NCI-H510A (cell line): Measurements from ENCODE around the gene AFF1.
A peak's percentile ranks its signal among the peaks of the same experiment; 100 is the strongest.

ENCODE experiments used
- DNase-seq: peaks from one replicate; lab custom pipeline; 2025; lab: John Stamatoyannopoulos, UW

The AFF1 gene, protein sequence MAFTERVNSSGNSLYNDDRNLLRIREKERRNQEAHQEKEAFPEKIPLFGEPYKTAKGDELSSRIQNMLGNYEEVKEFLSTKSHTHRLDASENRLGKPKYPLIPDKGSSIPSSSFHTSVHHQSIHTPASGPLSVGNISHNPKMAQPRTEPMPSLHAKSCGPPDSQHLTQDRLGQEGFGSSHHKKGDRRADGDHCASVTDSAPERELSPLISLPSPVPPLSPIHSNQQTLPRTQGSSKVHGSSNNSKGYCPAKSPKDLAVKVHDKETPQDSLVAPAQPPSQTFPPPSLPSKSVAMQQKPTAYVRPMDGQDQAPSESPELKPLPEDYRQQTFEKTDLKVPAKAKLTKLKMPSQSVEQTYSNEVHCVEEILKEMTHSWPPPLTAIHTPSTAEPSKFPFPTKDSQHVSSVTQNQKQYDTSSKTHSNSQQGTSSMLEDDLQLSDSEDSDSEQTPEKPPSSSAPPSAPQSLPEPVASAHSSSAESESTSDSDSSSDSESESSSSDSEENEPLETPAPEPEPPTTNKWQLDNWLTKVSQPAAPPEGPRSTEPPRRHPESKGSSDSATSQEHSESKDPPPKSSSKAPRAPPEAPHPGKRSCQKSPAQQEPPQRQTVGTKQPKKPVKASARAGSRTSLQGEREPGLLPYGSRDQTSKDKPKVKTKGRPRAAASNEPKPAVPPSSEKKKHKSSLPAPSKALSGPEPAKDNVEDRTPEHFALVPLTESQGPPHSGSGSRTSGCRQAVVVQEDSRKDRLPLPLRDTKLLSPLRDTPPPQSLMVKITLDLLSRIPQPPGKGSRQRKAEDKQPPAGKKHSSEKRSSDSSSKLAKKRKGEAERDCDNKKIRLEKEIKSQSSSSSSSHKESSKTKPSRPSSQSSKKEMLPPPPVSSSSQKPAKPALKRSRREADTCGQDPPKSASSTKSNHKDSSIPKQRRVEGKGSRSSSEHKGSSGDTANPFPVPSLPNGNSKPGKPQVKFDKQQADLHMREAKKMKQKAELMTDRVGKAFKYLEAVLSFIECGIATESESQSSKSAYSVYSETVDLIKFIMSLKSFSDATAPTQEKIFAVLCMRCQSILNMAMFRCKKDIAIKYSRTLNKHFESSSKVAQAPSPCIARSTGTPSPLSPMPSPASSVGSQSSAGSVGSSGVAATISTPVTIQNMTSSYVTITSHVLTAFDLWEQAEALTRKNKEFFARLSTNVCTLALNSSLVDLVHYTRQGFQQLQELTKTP

DNA sequence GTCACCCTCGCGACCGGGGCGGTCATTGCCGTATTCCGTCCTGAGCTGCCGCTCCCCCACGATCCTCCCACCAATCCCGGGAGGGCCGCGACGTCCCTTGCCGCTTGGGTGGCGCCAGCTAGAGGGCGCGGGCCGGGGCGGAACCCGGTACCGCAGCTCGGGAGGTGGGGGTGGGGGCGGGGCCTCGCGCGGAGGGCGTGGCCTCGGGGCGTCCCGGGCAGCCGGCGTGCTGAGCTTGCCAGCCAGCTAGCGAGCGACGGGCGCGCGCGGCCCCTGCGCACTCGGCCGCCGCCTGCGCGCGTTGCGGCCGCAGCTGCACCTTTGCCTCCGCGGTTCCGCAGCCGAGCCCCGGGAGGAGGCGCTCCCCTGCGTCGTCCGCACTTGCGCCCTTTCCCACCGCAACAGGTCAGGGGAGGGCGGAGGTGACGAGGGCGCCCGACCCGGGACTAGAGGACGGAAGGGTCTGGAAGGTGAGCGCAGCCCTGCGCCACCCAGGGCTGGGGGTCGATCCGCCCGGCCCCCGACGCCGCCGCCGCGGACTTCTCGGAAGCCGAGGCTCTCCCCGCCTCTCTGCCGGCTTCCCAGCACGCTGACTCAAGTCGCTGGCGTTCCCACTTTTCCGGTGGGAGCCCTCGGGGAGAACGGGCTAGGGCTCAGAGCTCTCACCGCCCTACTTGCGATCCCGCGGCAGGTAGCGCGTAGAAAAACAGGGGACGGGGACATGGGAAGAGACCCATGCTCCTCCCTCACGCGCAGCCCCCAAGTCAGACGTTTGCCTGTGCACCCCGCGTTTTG is at the start of gene AFF1:
Gene AFF1 (plus strand): TSS at position 241 of the 795 bp plus-strand sequence. CDS start 13,523 bp downstream, outside the sequence.
- peak; percentile 79 for DNase-seq

DNA sequence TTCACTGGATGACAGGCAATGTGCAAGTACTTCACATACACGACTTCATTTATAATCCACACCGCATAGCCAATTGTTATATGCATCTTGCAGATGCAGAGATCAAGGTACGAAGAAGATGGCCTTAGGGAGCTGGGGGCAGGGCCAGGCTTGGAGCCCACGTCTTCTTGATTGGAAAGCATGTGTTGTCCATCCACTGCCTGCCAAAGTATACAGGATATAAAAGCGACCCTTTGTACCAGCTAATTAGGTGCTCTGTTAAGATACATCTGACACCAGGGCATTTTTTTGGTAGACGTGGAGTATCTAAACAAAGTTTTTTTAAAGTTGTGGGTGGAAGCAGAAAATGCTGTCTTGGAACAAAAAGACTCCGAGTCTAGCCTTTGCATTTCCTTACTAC is 44.0 kb upstream of the AFF1 start:
- no peak for DNase-seq

DNA sequence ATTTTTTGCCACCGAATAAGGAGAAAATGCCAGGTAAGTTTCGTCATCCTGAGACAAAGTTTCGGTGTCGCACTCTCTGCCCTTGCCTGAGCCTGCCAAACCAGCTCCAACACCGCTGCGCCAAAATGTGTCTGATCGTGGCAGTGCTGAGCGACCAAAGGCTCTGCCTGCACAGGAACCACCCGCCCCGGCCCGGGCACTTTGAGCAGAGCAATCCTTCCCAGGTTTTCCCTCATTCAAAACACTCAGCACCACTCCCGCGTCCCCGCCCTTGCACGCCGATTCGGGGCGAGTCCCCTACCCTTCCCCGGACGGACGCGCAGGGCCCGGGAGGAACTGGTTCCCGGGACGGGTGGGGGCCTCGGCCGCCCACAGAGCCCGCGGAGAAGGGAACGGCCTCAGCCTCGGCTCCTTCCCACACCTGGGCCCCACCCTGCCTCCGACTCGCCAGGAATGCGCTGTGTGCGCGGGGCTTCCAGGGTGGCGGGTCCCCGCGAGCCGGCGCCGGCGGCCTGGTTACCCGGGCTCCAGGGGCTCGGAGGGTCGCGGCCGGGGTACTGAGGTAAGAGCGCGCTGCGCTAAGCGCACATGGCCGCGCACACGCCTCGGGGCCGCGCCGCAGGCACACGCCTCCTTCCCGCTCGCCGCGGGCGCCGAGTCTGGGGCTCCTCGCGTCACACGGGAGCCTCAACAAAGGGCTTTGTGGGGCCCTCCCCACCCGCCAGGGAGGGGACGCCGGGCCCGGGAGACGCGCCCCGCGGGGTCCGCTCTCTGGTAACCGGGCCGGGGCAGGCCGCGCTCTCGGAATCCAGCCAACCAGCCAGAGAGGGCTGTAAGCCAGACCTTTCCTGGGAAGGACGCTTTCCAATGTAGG is 42.8 kb upstream of the AFF1 start, which contains the start of gene C4orf36:
Gene C4orf36 (minus strand): TSS at position 661 of the 874 bp plus-strand sequence. CDS start 902 bp downstream, outside the sequence.
- peak; percentile 72 for DNase-seq

DNA sequence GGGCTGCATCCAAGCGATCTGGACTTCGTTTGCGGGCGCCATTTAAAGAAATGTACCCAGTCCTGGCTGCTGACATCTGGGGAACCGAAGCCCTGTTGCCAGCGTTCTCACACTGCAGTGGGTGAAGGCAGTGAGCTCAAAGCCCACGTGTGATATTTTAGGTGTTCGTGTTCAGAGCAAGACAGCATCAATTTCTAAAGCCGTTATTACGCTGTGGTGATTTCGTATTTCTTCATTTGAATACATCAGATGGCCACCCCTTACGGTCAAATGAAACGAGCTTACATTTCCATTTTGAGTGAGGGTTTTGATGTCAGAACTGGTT is 42.2 kb upstream of the AFF1 start:
- no peak for DNase-seq

DNA sequence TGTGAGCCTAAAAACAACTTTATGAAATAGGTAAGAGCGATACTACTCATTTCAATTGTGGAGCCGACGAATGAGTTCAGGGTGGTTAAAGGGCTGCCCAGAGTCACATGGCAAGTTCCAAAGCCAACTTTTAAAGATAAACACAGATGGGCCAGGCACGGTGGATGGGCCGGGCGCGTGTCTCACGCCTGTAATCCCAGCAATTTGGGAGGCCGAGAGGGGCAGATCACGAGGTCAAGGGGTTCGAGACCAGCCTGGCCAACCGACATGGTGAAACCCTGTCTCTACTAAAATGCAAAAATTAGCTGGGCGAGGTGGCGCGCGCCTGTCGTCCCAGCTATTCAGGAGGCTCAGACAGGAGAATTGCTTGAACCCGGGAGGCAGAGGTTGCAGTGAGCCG is 41.7 kb upstream of the AFF1 start:
- no peak for DNase-seq

DNA sequence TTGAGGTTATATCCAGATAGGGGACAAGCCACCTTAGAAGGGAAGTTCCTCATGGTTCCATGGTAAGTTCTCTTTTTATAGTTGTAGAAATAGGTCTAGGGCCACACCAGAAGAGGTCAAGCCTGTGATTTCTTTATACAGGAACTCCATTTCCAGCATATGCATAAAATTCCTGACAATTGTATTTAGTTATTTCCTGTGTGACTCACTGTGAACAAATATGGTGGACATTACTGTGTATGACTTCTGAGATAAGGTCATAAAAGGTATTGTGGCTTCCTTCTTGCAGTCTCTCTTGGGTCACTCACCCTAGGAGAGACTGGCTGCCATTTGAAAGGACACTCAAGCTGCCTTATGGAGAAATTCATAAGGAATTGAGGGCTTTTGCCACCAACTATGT is 40.4 kb upstream of the AFF1 start:
- no peak for DNase-seq

DNA sequence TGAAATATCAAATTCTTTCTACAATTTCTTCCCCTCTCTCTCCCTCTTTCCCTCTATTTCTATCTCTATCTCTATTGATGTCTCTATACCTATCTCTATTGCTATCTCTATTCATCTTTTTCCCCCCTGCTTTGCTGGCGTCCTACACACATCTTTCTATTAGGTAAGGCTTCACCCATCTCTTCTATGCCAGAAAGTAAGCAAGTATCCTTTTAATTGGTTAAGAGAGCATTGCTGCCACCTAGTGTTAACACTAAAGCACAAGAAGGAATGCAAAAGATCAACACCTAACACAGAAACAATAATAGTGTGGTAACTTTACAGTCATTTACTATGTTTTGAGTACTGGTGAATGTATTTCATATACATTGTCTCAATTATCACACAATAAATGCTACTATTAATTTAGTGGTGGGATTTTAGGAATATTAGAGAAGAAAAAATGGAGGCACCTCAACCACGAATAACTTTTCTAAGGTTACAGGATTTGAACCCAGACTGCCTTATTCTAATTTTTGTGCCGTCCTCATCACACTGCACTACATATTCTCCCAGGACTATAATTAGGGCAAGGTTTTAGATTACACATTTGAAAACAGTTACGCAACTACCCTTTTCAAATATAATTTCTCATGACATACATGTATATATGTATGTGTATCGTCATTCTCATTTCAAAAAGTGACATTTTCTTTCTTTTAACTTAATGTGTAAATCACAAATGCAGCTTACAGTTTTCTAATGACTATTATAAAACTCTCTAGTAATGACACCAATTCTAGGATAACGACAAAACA is 38.9 kb upstream of the AFF1 start:
- DNase-seq: peak; percentile 22

DNA sequence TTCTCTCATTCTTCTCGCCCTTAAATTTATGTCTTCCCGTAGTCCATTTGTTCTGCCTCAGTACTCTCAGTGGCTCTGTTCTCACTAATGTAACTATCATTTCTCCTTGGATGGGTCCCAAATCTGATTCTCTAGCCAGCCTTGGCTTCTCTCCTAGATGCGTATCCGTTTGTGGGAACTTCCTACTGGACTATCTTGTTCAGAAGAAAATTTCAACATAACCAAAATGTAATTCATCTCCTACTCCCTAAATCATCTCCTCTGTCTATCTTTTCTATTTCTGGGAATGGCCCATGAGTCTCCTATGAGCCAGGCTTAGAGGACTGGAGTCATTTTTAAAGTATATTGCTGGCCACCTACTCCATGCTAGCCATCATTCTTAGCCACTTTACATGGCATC is 38.2 kb upstream of the AFF1 start:
- no peak for DNase-seq

DNA sequence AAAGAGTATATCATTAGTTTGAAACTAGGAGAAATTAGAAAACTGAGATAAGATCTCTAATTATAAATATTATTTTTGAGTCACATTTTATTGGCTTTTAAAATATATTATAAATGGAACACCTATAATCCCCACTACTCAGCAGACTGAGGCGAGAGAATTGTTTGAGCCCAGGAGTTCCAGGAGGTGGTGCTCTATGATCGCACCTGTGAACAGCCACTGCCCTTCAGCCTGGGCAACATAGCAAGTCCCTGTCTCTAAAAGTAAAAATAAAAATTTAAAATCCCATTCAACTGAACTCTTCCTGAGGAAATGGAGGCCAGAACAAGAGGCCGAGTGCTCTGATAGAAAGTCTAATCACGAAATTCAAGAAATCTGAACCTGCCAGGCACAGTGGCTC is 36.2 kb upstream of the AFF1 start:
- DNase-seq: no peak

DNA sequence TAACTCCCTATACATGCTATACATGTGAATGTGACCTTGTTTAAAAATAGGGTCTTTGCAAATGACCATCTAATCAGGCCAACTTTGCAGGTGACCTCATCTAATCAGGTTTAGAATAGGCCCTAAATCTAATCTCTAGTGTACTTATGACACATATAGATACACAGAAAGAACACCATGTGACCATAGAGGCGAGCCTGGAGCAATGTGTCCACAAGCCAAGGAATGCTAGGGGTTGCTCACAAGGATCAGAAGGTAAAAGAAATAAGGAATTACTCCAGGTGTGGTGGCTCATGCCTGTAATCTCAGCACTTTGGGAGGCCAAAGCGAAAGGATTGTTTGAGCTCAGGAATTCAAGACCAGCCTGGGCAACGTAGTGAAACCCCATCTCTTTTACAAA is 32.9 kb upstream of the AFF1 start:
- no peak for DNase-seq

DNA sequence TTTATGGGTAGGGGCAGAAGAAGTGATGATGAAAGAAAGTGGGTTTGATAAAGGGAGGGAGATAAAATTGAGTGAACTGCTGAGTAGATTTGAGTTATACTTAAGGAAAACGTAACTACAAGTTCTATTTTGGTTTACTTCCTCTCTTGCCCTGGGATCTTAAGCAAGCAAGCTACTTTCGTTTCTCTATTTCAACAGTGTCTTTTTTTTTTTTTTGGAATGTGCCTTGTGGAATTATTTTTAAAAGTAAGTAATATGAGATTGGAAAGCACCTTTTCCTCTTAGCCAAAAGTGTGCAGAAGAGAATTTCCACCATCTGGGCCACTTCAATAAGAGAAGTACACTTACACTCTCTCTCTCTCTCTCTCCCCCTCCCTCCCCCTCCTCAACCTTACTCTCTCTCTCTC is 26.6 kb upstream of the AFF1 start:
- no peak for DNase-seq

DNA sequence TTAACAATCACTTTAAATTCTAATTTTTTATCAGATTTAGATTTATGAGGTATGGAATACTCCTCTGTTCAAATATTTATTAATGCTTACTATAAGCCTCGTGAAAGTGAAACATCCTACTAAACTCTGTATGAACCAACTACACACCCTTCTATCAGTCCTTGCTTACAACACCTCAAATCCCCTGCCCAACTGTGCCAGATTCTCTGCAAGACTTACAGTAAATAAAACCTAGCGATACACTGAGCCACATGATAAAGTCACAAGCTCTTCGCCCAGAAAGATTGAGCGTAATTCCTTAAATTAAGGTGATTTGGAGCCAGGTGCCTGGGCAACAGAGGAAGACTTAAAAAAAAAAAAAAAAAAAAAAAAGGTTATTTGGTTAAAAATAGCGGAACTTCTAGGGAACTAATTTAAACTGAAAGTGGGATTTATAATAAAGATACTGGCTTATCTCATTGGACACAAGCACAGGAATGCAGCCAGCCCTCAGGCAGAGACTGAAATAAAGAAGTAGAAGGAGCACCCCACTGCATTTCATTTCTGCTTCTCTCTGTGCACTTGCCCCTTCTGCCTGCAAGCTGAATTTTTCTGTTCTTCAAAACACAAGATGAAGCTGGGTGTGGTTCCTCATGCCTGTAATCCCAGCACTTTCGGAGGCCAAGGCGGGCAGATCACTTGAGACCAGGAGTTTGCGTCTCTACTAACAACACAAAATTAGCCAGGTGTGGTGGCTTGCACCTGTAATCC is 25.1 kb upstream of the AFF1 start:
- DNase-seq: no peak

DNA sequence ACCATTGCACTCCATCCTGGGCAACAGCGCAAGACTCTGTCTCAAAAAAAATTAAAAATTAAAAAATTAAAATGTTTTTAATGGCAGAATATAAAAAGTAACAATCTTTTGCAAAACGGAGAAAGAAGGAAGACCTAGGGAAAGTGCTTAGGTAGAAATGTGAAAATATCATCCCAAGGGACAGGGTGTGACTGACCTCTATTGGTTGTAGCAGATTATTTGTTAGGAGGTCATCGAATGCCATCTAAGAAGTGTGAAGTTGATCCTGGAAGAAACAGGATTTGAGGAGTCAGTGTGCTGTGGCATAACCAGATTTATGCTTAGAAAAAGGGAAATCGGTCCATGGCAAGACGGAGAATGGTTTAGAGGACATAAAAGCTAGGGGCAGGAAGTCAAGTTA is 24.4 kb upstream of the AFF1 start:
- no peak for DNase-seq

DNA sequence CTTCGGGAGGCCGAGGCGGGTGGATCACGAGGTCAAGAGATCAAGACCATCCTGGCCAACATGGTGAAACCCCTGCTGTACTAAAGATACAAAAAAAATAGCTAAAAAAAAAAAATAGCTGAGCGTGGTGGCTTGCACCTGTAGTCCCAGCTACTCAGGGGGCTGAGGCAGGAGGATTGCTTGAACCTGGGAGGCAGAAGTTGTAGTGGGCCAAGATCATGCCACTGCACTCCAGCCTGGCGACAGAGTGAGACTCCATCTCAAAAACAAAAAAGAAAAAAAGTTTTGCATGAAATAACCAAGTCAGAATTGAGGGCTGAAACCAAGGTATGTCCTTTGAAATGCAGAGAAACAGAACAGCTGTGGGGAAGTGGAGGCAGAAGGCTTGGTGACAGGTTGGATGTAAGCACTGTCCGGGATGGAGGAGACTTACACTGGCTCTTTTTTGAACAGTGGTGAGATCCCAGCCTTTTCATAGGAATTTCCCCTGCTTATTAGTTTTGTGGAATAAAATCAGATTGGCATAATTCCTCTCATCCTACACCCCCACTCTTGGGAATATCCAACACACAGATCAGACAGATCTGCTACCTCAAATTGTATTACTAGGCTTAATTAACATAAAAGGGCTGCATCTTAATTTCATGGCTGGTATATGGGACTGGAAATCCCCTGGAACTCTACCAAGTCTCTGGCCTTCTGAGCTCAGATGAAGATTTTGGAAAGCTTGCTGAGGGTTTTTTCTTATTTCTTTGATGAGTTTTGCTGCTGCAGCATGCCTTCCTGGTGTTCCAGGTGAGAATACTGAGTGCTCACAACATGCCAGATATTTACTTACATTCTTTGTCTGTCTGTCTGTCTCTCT is 23.8 kb upstream of the AFF1 start:
- DNase-seq: no peak

DNA sequence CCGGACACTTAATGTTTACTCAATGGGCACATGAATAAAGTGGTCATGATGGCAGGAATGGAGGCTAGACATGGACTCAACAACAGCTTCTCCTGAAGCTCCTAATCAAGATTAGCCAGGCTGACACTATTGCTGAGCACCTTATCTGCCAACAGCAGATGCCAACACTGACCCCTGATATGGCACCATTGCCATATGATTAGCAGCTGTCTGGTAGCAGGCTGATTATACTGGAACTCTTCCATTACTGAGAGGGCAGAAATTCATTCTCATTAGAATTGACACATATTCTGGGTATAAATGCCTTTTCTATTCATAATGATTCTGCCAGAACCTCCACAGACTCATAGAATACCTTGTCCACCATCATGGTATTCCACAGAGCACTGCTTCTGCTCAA is 18.4 kb upstream of the AFF1 start:
- DNase-seq: no peak

DNA sequence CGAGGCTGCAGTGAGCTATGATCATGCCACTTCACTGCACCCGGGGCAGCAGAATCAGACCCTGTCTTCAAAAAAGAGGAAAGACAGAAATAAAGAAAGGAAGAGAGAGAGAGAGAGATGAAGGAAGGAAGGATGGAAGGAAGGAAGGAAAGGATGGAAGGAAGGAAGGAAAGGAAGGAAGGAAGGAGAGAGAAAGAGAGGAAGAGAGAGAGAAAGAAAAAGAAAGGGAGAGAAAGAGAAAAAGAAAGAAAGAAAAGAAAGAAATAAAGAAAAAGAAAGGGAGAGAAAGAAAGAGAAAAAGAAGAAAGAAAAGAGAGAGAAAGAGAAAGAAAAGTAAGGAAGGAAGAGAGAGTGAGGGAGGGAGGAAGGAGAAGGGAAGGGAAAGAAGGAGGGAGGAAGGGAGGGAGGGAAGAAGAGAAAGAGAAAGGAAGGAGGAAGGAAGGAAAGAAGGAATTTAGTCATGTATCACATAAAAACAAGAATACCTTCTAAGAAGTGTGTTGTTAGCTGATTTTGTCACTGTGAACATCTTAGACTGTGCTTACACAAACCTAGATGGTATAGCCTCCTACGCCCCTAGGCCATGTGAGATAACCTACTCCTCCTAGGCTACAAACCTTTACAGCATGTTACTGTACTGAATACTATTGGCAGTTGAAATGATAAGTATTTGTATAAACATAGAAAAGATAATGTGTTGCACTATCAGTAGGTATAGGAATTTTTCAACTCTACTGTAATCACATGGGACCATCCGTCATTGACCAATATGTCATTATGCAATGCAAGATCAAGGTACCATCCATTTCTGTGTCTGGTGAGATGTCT is 17.4 kb upstream of the AFF1 start:
- no peak for DNase-seq

DNA sequence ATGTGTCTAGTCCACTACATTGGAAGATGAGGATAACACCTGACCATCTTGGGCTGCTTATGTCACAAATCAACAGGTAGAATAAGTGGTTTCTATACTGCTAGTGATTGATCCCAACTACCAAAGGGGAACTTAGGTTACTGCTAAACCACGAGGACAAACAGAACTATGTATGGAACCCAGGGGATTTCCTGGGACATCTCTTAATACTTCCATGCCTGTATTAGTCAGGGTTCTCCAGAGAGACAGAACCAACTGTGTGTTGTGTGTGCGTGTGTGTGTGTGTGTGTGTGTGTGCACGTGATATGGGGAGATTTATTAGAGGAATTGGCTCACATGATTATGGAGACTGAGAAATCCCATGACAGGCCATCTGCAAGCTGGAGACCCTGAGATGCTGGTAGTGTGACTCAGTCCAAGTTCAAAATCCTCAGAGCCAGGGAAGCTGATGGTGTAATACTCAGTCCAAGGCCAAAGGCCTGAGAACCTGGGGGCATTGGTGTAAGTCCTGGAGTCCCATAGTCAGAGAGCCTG is 16.2 kb upstream of the AFF1 start:
- DNase-seq: no peak
